UCSD-AML1 (cell line): ENCODE measurements around the gene AGBL3.
"Not testable (repeated sequence)": the region's sequence is repeated elsewhere in the genome, so short reads cannot be mapped to it uniquely, and the experiment has no call there.

ENCODE experiments used
- DNase-seq: peaks from one replicate; lab custom pipeline; 2025; ENCODE audit not compliant: unreplicated experiment; lab: John Stamatoyannopoulos, UW

The AGBL3 gene

GRCh38 chr7:134962270-134962780 is 24.0 kb upstream of the AGBL3 start:
- DNase-seq = no peak

- no peak for DNase-seq
Measured at GRCh38 chr7:134963036-134963435, 23.3 kb upstream of the AGBL3 start.

GRCh38 chr7:134966691-134967090 is 19.6 kb upstream of the AGBL3 start:
- no peak for DNase-seq

GRCh38 chr7:134968110-134968509 is 18.2 kb upstream of the AGBL3 start:
- no peak for DNase-seq

GRCh38 chr7:134981645-134982044 is 4.7 kb upstream of the AGBL3 start:
- DNase-seq = not testable (repeated sequence)

GRCh38 chr7:134985894-134986362 is 380 bp upstream of the AGBL3 start:
- DNase-seq = no peak

- DNase-seq = no peak
Measured at GRCh38 chr7:134988161-134988560, 1.9 kb downstream of the AGBL3 start.

GRCh38 chr7:134991469-134992339 is 5.4 kb downstream of the AGBL3 start:
- no peak for DNase-seq

GRCh38 chr7:134992626-134993179 is 6.4 kb downstream of the AGBL3 start:
- no peak for DNase-seq

- no peak for DNase-seq
Measured at GRCh38 chr7:134993877-134994456, 7.7 kb downstream of the AGBL3 start.

GRCh38 chr7:134995239-134996096 is 9.2 kb downstream of the AGBL3 start:
- DNase-seq = no peak

GRCh38 chr7:134996097-134996550 is 9.8 kb downstream of the AGBL3 start:
- DNase-seq = no peak

GRCh38 chr7:134997214-134997885 is 11.0 kb downstream of the AGBL3 start:
- no peak for DNase-seq

GRCh38 chr7:134999136-134999535 is 12.8 kb downstream of the AGBL3 start:
- DNase-seq = no peak

GRCh38 chr7:135001390-135002165 is 15.3 kb downstream of the AGBL3 start:
- no peak for DNase-seq

- DNase-seq = no peak
Measured at GRCh38 chr7:135012229-135012628, 25.9 kb downstream of the AGBL3 start.

- DNase-seq = no peak
Measured at GRCh38 chr7:135023622-135024021, 37.3 kb downstream of the AGBL3 start.

GRCh38 chr7:135035252-135035651 is 48.9 kb downstream of the AGBL3 start:
- no peak for DNase-seq

GRCh38 chr7:135067017-135067416 is 80.7 kb downstream of the AGBL3 start:
- not testable (repeated sequence) for DNase-seq

GRCh38 chr7:135074096-135074495 is 87.8 kb downstream of the AGBL3 start:
- DNase-seq = no peak
